HEK293T (cell line): Measurements from ENCODE around the gene SYNE2.

Source experiments
- CTCF ChIA-PET: fragments of 350-600 bp; formaldehyde crosslinking; extraction: SDS; loops from one replicate; lab custom pipeline; 2021; ENCODE audit warnings: antibody characterized with exemption, inconsistent platforms; lab: Yijun Ruan, JAX
- POLR2A ChIA-PET: fragments of 350-600 bp; formaldehyde crosslinking; extraction: SDS; loops from one replicate; lab custom pipeline; 2020; ENCODE audit warnings: antibody characterized with exemption, inconsistent platforms; lab: Yijun Ruan, JAX
- DNase-seq: peaks from one replicate; pipeline ENCODE4 v3.0.0; 2012; ENCODE audit warnings: mixed read lengths; ENCODE audit errors: extremely low spot score
- ARNT ChIP-seq: fragments of 450-650 bp; IDR thresholded peaks from 2 replicates; pipeline ENCODE4 v1.6.1; 2017; ENCODE audit warnings: mild to moderate bottlenecking
- BHLHE40 ChIP-seq: fragments of 450-650 bp; IDR thresholded peaks from 2 replicates; pipeline ENCODE4 v1.6.1; 2016; ENCODE audit warnings: mild to moderate bottlenecking, moderate library complexity, borderline replicate concordance
- CTBP1 ChIP-seq: fragments of 450-650 bp; IDR thresholded peaks from 2 replicates; pipeline ENCODE4 v1.6.1; 2016; ENCODE audit warnings: borderline replicate concordance
- ELF4 ChIP-seq: fragments of 450-650 bp; IDR thresholded peaks from 2 replicates; pipeline ENCODE4 v1.6.1; 2017; ENCODE audit warnings: antibody characterized with exemption
- FOXA1 ChIP-seq: fragments of 450-650 bp; IDR thresholded peaks from 2 replicates; pipeline ENCODE4 v1.6.1; 2016; ENCODE audit warnings: mild to moderate bottlenecking
- FOXK2 ChIP-seq: fragments of 450-650 bp; IDR thresholded peaks from 2 replicates; pipeline ENCODE4 v1.6.1; 2016; ENCODE audit warnings: mild to moderate bottlenecking
- FOXM1 ChIP-seq: fragments of 450-650 bp; IDR thresholded peaks from 2 replicates; pipeline ENCODE4 v1.6.1; 2017; ENCODE audit warnings: mild to moderate bottlenecking, borderline replicate concordance
- HDGF ChIP-seq: fragments of 450-650 bp; IDR thresholded peaks from 2 replicates; pipeline ENCODE4 v1.6.1; 2017; ENCODE audit warnings: antibody characterized with exemption, borderline replicate concordance
- L3MBTL2 ChIP-seq: fragments of 450-650 bp; conservative IDR thresholded peaks from 2 replicates; pipeline ENCODE4 v1.6.1; 2016; ENCODE audit warnings: mild to moderate bottlenecking
- LEF1 ChIP-seq: fragments of 450-650 bp; IDR thresholded peaks from 2 replicates; pipeline ENCODE4 v1.6.1; 2017; ENCODE audit warnings: mild to moderate bottlenecking, borderline replicate concordance
- NFRKB ChIP-seq: fragments of 450-650 bp; IDR thresholded peaks from 2 replicates; pipeline ENCODE4 v1.6.1; 2016; ENCODE audit warnings: mild to moderate bottlenecking, moderate library complexity
- PKNOX1 ChIP-seq: fragments of 450-650 bp; IDR thresholded peaks from 2 replicates; pipeline ENCODE4 v1.6.1; 2016
- SP1 ChIP-seq: fragments of 450-650 bp; IDR thresholded peaks from 2 replicates; pipeline ENCODE4 v1.6.1; 2017
- SUZ12 ChIP-seq: fragments of 450-650 bp; IDR thresholded peaks from 2 replicates; pipeline ENCODE4 v1.6.1; 2016; ENCODE audit warnings: mild to moderate bottlenecking
- TARDBP ChIP-seq: fragments of 450-650 bp; IDR thresholded peaks from 2 replicates; pipeline ENCODE4 v1.6.1; 2016
- ZNF384 ChIP-seq: fragments of 450-650 bp; IDR thresholded peaks from 2 replicates; pipeline ENCODE4 v1.6.1; 2016

Gene SYNE2

DNA sequence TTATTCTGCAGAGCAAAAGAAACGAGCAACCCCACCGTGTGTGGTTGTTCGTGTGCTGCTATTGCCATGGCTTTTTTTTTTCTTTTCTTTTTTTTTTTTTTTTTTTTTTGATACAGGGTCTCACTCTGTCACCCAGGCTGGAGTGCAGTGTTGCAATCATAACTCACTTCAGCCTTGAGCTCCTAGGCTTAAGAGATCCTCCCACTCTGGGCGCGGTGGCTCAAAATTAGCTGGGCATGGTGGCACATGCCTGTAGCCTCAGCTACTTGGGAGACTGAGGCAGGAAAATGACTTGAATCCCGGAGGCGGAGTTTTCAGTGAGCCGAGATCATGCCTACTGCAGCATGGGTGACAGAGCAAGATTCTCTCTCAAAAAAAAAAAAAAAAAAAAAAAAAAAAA is 297.1 kb downstream of the SYNE2 start:
- TF ChIP-seq FOXM1 (no peak), ZNF384 (no peak), L3MBTL2 (no peak), HDGF (no peak), SUZ12 (no peak), FOXK2 (no peak), LEF1 (no peak), ARNT (no peak), PKNOX1 (no peak), FOXA1 (no peak), CTBP1 (no peak), BHLHE40 (no peak), SP1 (no peak), NFRKB (no peak), TARDBP (no peak), ELF4 (no peak)
- ChIA-PET CTCF (no interaction called here), POLR2A (no interaction called here)
- DNase-seq: no peak

GRCh38 chr14:64158608-64159007 is 305.8 kb downstream of the SYNE2 start:
- no peak for DNase-seq
- CTCF ChIA-PET: no interaction called here
- POLR2A ChIA-PET: no interaction called here
- TF ChIP-seq ZNF384: no peak
- no peak for TF ChIP-seq FOXA1
- no peak for TF ChIP-seq SUZ12
- TF ChIP-seq FOXM1: no peak
- TF ChIP-seq HDGF: no peak
- no peak for TF ChIP-seq FOXK2
- TF ChIP-seq CTBP1: no peak
- no peak for TF ChIP-seq NFRKB
- no peak for TF ChIP-seq BHLHE40
- TF ChIP-seq ARNT: no peak
- no peak for TF ChIP-seq LEF1
- TF ChIP-seq PKNOX1: no peak
- no peak for TF ChIP-seq SP1
- TF ChIP-seq TARDBP: no peak
- TF ChIP-seq ELF4: no peak
- TF ChIP-seq L3MBTL2: no peak

- DNase-seq: no peak
- TF ChIP-seq BHLHE40 (no peak), L3MBTL2 (no peak)
- ChIA-PET CTCF (interaction anchor here (0.6 kb wide), 1 partner anchor 318 kb away, joined by 3 read pairs; no protein-coding TSS in a partner anchor), POLR2A (no interaction called here)
Observed at GRCh38 chr14:64159588-64159987, 306.8 kb downstream of the SYNE2 start.

DNA sequence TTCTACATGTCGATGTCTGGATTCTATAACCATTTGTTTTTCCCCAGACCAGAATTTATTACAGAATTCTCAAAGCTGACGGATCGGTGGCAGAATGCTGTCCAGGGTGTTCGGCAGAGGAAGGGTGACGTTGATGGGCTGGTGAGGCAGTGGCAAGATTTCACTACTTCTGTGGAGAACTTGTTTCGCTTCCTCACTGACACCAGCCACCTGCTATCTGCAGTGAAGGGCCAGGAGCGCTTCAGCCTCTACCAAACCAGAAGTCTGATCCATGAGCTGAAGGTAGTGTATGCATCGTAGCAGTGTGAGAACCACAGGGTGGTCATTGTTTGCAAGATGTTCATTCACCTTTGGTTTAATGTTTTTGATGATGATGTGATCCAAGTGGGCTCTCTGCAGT is 317.4 kb downstream of the SYNE2 start:
- ChIA-PET POLR2A (no interaction called here), CTCF (no interaction called here)
- no peak for TF ChIP-seq LEF1
- no peak for TF ChIP-seq SUZ12
- no peak for TF ChIP-seq ZNF384
- TF ChIP-seq PKNOX1: no peak
- no peak for TF ChIP-seq FOXA1
- no peak for TF ChIP-seq FOXM1
- no peak for TF ChIP-seq TARDBP
- no peak for TF ChIP-seq ARNT
- no peak for TF ChIP-seq HDGF
- TF ChIP-seq SP1: no peak
- no peak for TF ChIP-seq BHLHE40
- no peak for TF ChIP-seq L3MBTL2
- no peak for TF ChIP-seq ELF4
- DNase-seq: no peak

DNA sequence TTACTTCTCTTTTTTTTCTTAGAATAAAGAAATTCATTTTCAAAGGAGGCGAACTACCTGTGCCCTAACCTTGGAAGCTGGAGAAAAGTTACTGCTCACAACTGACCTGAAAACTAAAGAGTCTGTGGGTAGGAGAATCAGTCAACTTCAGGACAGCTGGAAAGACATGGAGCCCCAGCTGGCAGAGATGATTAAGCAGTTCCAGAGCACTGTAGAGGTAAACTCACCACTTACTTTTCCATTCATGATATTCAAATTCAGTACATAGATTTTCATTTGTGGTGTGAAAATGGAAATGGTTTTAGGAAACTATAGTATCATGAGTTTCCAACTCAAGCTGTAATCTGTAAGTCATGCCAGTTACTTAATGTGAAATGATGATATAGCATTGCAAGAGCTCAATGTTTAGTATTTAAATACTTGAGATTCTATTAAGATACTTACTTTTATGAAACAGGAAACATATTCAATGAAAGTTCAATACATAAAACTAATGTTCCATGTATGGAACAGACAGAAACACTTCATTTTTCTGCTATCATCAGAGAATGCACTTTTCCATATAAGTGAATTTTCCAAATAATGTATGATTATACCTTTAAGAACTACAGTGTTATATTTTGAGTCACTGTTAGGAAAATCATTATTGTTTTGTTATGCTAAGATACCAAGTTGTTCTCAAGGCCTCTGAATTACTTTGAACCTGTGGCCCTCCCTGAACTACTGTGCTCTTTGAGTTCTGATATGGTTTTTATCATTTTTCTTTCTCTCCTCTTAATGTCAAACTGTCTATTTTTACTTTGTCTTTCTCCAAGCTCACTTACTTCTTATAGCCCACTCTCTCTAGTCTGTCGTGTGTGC is 322.3 kb downstream of the SYNE2 start:
- CTCF ChIA-PET: no interaction called here
- POLR2A ChIA-PET: no interaction called here
- no peak for DNase-seq
- TF ChIP-seq BHLHE40 (no peak), CTBP1 (no peak), TARDBP (no peak), LEF1 (no peak), FOXK2 (no peak)

DNA sequence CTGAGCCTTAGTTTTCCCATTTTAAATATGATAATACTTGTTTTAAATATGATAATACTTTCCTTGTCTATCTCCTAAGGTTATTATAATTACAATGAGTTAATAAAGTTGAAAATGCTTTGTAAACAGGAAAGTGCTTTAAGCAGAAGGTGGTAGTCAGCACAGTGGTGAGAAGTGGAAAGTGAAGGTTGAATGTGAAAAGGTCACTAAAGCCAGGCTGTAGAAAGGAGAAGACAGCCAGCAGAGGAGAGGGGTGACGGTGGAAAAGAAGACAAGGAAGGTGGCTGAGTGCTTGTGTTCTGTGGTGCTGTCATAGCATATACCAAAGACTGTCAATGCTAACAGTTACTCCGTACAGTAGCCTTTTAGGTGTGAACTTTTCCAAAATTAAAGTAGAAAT is 323.5 kb downstream of the SYNE2 start:
- ChIA-PET CTCF (no interaction called here), POLR2A (no interaction called here)
- TF ChIP-seq HDGF: no peak
- no peak for TF ChIP-seq L3MBTL2
- TF ChIP-seq ARNT: no peak
- no peak for TF ChIP-seq SP1
- TF ChIP-seq PKNOX1: no peak
- no peak for TF ChIP-seq ZNF384
- no peak for TF ChIP-seq BHLHE40
- no peak for TF ChIP-seq TARDBP
- TF ChIP-seq FOXK2: no peak
- no peak for TF ChIP-seq FOXM1
- DNase-seq: no peak
